Measurements from ENCODE around the gene EML6. TPM values are rescaled to one million over a fixed set of nuclear protein-coding genes. Genes with fewer than 3 reads are reported as not detected.

Gene EML6
- polyA plus RNA-seq, 1 donor, result 52.3 TPM

DNA sequence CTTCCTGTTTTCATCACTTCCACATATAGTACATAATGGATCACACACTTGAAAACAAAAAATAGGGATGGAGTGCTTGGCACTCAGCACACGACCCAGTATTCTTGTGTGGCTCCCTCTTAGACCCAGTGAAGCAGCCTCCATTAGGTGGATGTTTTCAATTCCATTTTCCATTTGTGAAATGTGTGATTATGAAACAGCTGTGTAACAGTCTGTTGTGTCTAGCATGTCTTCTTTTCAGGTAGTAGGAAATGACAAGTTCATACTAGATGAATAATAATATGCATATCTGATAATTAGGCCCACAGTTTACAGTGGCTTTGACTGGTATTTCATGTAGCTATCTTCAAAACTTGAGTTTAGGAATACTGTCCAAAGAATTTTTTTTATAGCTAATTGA lies 35.5 kb downstream of the EML6 start:
- no peak for DNase-seq

DNA sequence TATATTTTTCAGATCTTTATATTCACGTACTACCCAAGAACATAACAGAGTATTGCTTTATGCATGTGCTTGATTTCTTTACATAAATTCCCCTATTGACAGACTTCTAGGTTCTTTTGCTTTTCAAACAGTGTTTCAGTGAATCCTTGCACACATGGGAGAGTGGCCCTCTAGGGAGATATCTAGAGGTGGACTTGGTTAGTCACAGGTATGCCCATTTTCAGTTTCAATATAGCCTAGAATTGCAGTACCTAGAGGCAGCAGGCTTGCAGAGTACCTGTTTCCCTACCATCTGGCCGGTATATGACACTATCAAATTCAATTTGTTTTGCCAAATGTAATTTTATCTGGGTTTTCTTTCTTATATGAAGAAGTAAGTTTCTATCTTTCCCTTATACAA lies 36.8 kb downstream of the EML6 start:
- DNase-seq, result no peak

DNA sequence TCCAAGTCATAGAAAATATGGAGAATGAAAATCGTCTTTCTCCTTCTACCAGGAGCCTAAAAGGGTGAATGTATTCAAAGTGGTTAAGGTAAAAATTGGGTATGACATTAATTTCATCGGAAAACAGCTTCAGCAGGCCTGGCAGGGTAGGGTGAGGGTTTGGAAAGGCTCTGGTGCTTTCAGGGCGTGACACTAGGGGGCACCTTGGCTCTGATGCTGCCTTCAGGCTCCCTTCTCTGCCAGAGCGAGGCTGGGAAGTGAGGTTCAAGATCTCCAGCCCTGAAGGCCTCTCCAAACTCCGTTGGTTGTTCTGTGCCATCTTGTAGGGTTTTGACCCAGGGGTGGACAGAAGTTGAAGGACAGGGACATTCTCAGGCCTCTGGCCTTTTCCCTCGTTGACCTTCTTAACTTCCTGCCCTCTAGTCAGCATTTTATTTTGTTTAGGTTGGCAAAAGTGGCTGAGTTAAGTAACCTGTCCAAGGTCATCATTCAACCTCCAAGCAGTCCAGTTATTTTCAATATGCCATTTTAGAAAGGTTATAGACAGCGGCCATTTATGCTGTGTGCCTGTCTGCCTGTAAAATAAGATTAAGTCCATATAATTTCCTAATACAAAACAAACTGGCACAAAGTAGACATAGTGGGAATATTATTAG lies 40.3 kb downstream of the EML6 start:
- DNase-seq, result no peak

DNA sequence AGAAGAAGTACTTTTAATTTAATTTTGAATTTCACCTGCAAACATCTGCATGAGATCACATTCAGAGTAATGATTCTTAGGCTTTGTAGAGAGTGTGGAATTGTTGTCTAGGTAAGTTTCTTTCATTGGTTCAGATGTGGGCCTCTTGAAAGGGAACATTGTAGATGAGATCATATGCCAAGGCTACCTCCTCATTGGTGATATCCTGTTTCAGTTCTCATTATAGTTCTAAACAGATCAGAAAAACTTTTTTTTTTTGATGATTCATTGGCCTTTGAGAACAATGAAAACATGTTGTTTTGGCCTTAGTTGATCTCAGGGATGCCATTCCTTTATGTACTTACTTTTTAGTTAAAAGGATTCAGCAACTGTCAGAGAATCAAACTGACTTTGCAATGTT lies 44.5 kb downstream of the EML6 start:
- DNase-seq, result no peak

DNA sequence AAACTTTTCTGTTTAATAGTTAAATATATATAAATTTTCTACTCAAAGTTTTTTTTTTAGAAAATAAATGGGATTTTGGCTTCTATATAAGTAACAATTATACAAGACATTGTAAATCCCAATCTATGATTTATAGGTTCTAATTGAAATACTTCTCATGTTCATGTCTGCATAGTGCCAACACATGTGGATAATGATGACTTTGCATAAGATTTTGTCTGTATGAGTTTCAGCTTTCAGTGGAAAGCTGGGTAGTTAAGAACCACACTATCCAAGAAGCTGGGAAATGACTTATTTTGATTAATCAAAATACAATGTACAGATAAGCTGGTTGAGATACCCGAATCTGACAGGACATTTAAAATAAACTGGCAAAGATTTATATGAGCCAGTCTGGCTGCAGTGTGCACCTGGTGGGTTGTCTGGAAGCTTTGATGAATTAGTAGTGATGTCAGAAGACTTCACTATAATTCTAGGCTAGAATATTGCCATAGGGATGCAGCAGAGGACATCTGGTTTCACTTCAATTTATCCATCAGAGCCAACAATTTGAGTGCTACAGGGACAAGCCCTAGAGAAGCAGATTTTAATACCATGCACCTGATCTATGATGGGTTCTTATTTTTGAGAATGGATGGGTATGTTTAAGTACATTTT lies 45.4 kb downstream of the EML6 start:
- no peak for DNase-seq

DNA sequence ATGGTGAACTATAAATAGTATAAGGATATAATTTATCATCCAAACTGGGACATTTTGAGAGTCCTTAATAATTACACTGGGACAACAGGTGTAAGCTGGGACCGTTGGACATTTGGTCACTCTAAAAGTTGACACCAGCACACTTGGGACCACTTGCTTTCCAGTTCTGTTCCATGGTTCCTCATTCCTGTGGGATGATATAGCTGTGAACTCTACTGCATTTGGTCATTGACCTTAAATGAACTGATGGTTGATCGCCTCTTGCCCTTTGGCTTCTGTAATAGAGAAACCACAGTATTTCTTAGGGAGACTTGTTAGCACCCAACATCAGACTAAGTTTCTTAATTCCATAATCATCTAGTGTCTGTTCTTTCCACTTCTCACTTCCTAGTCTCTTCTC lies 46.7 kb downstream of the EML6 start:
- no peak for DNase-seq

DNA sequence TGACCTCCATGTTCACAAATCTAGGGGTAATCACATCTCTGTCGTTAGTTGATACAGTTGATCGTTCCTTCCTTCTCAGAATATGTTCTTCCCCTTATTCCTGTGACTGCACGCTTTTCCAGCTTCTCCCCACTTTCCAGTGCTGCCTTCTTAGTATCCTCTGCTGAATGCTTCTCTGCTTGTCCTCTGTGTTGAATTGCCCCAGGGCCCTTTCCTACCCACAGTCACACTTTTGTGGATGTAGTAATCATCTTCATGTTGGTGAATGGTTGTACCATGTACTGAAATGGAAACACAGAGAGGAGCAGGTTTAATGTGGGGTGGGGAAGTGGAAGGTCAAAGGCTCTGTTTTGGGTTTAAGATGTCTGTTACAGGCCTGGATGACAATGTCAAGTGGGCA lies 47.2 kb downstream of the EML6 start:
- no peak for DNase-seq

DNA sequence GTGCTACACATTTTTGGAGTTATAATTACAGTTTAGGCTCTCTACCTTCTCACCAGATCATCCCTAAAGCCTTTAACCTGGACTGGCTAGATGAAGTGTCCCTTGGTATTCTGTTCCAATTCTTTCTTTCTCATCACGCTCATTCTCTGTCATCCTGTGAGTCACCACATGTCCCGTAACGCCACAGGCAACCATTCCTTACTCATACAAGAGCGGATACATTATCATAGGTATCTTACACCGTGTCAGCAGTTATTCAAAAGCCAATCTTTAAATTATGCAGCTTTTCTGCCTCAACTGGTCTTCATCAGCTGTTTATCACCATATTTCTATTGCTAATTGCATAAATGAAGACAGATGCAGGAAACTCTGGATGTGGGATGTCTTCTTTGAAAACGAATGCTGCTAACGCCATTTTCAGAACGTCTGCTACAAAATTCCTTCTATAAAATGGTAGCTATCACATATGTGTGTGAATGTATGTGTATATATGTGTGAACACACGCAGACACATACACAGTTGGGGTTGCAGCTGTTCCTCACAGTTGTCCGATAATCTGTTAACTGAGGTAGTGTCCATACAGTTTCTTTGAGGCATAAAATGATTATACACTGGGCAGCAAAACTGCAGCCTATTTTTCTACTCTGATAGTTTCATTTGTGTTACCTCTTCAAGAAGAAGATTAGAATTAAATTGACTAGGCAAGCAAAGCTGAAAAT lies 47.9 kb downstream of the EML6 start:
- DNase-seq, result no peak

DNA sequence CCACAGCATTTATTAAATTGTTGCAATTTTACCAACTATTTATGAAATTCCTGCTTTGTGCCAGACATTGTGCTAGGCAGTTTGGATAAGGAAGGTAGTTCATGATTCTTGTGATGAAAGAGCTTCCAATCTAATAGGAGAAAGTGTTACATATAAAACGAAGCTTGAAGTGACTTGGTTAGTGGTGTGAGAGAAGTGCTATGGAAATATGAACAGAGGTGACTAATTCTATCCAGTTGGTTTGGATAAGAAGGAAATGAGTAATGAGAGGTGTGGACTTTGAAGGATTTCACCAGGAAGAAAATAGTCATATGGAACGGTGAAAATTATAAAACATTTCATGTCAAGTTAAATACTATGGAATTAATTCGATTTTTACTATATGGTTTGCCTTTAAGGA lies 48.6 kb downstream of the EML6 start:
- DNase-seq, result no peak

DNA sequence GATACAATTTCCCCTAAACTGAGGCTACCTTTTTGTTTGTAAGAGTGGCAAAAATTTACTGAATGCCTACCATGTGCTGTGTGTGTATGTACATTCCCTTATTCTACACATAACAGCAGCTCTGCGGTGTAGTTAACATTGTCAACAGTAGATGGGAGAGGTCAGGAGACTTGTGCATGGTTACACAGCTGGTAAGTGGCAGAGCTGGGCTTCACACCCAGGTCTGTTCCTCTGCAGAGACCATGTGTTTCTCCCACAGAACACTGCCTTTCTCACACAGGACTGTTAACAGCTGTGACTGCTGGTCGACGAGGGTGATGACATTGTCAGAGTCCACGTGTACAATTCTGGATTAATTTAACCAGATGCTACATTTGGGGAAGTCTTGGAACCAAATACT lies 49.1 kb downstream of the EML6 start:
- no peak for DNase-seq

DNA sequence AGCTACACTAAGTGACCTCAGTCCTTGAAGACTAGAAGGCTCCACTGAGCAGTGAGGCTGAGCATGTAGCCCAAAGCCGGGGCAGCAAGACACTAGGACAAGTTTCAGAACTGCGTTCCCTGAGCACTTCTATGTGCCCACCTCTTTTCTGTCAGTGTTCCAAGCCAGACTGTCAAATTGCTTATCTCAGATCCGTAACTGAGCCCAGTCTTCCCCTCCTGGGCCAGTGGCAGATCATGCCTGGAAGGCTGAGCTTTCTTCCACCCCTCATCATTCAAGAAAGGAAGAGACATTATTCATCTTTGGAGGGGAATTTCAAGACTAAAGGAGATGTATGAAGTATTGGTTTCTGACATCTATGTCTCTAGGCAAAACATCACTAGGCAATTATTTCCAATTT lies 49.8 kb downstream of the EML6 start:
- DNase-seq, result no peak

DNA sequence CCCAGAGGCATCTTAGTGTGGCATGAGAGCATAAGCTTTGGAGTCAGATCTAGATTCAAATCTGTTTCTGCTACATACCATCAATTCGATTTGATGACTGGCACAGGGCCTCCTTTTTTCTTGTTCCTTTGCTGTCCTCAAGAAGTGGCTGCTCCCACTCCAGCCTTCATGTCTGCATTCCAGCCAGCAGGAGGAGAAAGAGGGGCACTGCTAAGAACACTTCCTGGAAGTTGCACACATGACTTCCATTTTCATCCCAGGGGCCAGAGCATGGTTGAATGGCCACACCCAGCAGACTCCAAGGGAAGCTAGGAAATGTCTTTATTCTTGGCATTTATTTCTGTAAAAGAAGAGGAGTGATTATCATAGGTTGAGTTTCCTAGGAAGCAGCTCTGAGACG lies 50.4 kb downstream of the EML6 start:
- DNase-seq, result no peak

DNA sequence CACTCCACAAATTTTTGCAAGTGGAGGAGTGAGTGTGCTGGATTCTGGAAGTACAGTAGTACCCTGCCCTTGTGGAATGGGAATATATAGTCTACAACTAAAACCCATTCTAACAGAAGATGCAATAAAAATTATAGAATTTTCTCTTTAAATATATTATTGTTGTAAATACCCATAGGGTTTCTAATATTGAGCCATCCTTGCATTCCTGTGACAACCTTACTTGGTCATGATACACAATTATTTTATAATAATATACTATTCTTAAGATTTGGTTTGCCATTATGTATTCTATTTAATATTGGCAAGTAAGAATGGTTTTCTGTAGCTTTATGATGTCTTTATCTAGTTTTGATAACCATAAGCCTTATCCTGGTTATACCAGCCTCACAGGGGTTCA lies 52.2 kb downstream of the EML6 start:
- DNase-seq, result no peak

DNA sequence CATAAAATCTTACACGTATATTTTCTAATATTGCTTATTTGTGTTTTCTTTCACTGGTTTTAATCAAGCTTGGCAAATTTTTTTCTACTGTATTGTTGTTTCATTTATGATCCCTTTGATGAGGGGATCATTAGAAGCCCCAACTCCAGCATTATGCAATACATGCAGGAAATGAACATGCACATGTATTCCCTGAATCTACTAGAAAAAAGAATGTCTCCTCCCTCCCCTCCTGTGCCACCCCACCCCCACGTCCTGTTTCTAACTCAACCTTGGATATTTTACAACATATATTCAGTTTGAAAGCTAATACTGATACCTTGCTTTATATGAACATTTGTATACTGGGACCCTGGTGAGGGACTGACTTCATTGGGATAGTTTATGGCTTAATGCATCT lies 53.0 kb downstream of the EML6 start:
- no peak for DNase-seq

DNA sequence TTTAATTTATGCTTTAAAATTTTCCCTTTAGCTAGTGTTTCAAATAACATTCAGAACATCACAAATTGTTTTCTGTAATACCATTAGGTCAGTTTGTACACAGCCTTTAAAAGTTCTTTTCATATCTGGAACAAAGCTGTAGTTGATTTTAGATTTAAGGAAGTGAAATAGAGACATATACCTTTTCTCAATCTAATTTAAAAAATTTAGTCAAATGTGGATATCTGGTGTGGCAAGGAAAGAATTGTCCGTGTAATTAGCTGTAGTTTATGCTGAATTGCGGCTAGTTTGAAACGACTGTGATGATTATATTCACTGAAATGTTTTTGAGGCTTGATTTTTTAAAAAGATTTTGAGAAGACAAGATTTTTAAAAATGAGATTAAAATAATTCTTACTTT lies 59.9 kb downstream of the EML6 start:
- no peak for DNase-seq

DNA sequence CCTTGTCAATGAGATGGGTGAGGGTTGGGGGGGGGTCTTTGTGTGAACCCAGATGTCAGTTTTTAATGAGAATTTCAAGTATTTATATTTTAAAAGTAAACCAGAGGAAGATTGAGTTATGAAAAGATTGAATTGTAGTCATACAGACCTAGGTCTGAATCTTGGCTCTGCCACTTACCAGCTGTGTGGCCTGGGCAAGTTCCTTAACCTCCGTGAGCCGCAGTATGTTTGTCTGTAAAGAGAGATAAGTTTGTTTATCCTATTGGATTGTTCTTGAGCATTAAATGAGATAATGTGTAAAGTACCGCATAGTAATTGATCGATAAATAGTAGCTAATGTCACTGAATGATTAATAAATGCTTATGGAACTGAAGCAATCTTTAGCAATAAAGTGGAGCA lies 63.8 kb downstream of the EML6 start:
- DNase-seq, result no peak

DNA sequence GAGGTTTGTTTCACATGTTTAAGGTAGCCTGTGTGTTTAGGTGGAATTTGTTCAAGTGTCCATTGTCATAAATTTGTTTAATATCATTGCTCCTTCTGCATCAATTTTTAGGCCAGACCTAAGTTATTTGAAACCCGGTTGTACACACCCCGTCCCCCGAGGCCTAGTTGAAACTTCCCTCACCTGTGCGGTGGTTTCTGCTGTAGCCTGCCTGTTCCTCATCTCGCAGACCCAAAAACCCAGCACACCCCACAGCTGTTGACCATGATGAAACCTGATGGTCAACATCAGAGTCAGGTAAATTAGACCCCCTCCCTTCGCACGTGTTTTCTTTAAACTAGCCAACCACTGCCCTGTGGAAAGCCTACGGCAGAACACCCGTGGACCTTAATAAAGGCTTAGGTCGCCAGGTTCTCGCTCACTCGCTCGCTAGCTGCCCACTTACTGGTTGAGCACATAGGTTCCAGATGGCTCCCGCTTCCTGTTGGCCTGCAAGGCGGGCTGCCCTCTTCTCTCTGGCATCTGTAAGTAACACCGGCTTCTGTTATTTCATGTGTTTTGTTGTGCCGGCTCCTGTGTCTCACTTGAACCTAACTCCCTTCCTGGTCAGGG lies 64.4 kb downstream of the EML6 start:
- no peak for DNase-seq

DNA sequence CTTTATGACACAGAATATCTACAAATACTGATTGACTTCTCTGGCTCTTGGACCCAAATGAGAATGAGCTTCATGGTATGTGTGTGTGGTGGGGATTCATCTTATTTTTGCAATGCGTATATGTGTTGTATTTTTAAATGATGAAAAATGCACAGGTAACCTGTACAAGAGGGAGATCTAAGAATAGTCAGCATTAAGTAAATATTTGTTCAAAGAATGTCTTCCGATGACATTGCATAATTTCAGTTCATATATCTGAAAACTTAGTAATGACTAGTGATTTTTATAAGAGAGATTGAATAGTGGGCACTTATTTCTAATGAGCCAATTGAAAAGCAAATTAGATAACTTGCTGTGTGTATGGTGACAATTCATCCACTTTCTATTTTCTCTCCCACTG lies 66.4 kb downstream of the EML6 start:
- no peak for DNase-seq

DNA sequence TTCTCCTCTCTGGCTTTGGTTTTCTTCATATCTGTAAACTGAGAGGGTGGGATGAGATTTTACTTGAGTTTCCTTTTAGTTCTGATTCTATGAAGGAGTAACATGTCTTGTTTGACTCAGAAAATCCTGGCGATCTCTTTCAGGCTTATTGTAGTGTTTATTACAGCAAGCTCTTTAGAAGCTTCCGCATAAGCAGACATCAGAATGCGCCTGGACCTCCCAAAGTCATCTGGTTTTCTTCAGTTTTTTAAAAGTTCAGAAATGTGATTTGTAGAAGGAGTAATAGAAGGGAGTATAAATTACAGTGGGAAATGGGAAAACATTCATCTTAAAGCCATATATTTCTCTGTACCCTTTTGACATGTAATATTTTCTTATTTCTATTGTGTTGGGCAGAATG lies 68.4 kb downstream of the EML6 start:
- DNase-seq, result no peak

DNA sequence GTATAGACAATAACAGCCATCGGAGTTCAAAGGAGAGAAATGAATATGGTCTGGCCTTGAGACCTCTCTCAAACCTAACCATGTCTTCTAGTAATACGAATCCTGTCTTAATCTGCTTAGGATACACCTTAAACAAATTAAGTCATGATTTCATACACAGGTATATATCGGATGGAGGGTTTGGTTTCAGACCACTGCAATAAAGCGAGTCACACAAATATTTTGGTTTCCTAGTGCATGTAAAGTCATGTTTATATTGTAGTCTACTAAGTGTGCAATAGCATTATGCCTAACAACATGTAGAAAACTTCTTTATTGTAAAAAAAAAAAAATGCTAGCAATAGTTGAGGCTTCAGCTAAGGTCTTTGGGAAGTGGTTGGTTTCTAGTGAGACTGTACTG lies 73.8 kb downstream of the EML6 start:
- DNase-seq, result no peak

DNA sequence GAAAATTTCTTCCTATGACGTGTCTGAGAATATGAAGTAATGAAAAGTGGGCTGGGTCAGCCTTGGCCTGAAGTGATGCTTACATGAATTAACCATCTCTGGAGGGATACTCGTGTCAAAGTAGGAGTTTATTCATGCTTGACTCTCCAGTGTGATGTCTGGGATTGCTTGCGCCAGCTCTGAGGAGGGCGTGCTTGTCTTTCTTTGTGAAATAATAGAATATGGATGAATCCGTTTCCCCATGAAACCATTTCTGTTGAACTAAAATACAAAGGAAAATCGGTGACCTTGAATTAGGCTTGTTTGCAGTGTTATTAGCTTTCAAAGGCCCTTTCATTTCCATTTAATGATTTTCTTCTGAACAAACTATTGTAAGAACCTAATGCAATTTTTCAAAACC lies 77.9 kb downstream of the EML6 start:
- no peak for DNase-seq

DNA sequence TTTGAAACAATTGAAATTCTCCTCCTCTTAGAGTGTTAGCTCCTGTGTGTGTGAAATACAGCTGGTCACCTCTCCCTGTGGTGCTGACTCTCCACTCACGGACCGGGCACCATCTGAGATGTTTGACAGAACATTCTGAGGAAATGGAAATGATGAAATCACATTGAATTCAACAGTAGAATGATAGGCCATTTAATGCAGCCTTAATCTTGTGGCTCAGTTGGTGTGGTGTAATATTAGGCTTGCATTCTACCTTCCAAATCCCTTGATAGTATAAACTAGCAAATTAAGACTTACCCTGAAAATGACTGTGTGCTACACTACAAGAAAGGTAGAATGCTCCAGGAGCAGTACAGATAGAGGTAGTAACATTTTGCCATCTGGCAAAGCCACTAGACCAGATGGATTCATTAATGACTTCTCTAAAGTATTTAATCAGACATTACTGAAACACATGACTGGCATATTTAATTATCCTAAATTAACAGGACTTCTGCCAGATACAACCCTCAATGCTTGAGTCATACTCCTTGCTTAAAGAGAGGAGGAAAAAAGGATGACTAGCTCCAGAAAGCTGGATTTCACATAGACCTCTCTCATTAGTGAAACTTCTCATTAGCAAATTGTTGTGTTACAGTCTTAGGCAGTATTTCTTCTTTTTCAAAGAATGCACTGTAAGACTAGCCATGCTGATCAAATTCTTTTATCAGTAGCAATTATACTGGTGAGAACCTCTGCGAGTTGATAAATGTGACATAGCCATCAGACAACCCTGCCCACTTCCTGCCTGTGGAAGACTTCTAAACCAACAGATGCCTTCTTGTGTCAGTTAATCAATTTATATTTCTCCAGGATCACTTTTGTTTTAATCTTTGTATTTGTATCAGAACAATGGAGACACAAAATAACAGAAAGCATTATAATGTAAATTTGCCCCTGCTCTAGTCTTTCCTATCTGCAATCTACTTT lies 80.6 kb downstream of the EML6 start:
- no peak for DNase-seq

DNA sequence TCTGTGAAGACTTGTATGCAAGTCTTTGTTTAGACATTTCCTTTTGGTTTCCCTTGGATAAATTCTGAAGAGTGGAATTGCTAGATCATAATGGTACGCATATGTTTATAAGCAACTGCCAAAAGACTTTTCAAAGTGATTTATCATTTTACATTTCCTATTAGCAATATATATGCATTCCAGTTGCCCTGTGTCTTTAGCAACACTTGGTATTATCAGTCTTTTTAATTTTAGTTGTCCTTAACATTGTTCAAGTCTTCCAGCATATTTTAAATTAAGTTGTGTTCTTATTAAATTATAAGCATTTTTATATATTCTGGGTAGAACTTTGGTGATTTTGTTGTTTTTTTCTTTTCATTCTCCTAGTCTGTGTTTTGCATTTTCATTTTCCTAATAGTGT lies 81.8 kb downstream of the EML6 start:
- no peak for DNase-seq

Data from hindlimb muscle (tissue), 1 donor.